Activated CD4-positive, alpha-beta T cell treated with anti-CD3 and anti-CD28 coated beads, Interleukin-2, amount 10 ng/mL, durations not matched to agents 7 days and 5 days (primary cell): ENCODE results near the gene LRRC23. TPM values are rescaled to one million over a fixed set of nuclear protein-coding genes. Genes with fewer than 3 reads are reported as not detected.
"Not testable (repeated sequence)": the region's sequence is repeated elsewhere in the genome, so short reads cannot be mapped to it uniquely, and the experiment has no call there.

Experiments used
- CTCF ChIA-PET: fragments of 350-600 bp; sonication (Branson Sonifier 250); formaldehyde crosslinking; loops from one replicate; lab custom pipeline; 2021; ENCODE audit warnings: antibody characterized with exemption; lab: Charles Lee
- POLR2A ChIA-PET: fragments of 350-600 bp; sonication (Branson Sonifier 250); formaldehyde crosslinking; loops from one replicate; lab custom pipeline; 2021; ENCODE audit warnings: antibody characterized with exemption; lab: Charles Lee
- DNase-seq: peaks from one replicate; pipeline ENCODE4 v3.0.0-alpha.2; 2020
- H3K27ac Mint-ChIP-seq: one replicate; pipeline ENCODE4 v1.8.0; 2021; ENCODE audit warnings: mild to moderate bottlenecking, moderate library complexity, mixed read lengths
- H3K27me3 Mint-ChIP-seq: one replicate; pipeline ENCODE4 v1.8.0; 2021; ENCODE audit warnings: mixed read lengths
- H3K36me3 Mint-ChIP-seq: one replicate; pipeline ENCODE4 v1.8.0; 2021; ENCODE audit warnings: low read depth, mixed read lengths
- H3K4me1 Mint-ChIP-seq: one replicate; pipeline ENCODE4 v1.8.0; 2021; ENCODE audit warnings: mixed read lengths
- H3K4me3 Mint-ChIP-seq: one replicate; pipeline ENCODE4 v1.8.0; 2021; ENCODE audit warnings: mild to moderate bottlenecking, moderate library complexity, mixed read lengths
- H3K9me3 Mint-ChIP-seq: one replicate; pipeline ENCODE4 v1.8.0; 2021; ENCODE audit warnings: mixed read lengths
- total RNA-seq, 2 experiments: library from RNA; stranded (reverse); gene quantifications; one replicate each; pipeline ENCODE4 v1.2.3, GENCODE V29; 2021

Gene LRRC23
- total RNA-seq: 1 to 10 TPM; 4.4 to 5.2 TPM

- Mint-ChIP-seq H3K27me3 (no peaks in the 10 kb centered on the region), H3K36me3 (no peaks in the 10 kb centered on the region), H3K27ac (no peak within 1 kb of the TSS), H3K4me3 (no peak within 1 kb of the TSS), H3K9me3 (no peaks in the 10 kb centered on the region), H3K4me1 (peaks cover 11% of the 10 kb centered on the region)
- peak; percentile 99 for DNase-seq
- ChIA-PET POLR2A (no interaction called here), CTCF (interaction anchor here (1.1 to 5.6 kb wide), 5 partner anchors 13 to 35 kb away, joined by 5 to 31 read pairs (median 11); partner anchors contain the start of gene SPSB2)
Measured at GRCh38 chr12:6904280-6905276, at the start of gene LRRC23. Gene LRRC23, plus strand, starts transcription at chr12:6904822. Its CDS starts 812 bp downstream, at chr12:6905634.

GRCh38 chr12:6855322-6855721 is 49.3 kb upstream of the LRRC23 start:
- no peak overlapping the region for H3K27ac Mint-ChIP-seq
- peaks cover 24% of the 10 kb centered on the region for H3K4me1 Mint-ChIP-seq
- H3K9me3 Mint-ChIP-seq: no peaks in the 10 kb centered on the region
- ChIA-PET CTCF (interaction anchor here (0.9 to 6.2 kb wide), 5 partner anchors 11 to 235 kb away, joined by 3 to 67 read pairs (median 3); partner anchors contain the start of genes SPSB2 and TPI1), POLR2A (no interaction called here)
- no peak overlapping the region for H3K4me3 Mint-ChIP-seq
- no peaks in the 10 kb centered on the region for H3K27me3 Mint-ChIP-seq
- DNase-seq: no peak
- peaks cover 32% of the 10 kb centered on the region for H3K36me3 Mint-ChIP-seq

- no peak overlapping the region for H3K4me3 Mint-ChIP-seq
- peaks cover 54% of the 10 kb centered on the region for H3K36me3 Mint-ChIP-seq
- POLR2A ChIA-PET: no interaction called here
Measured at GRCh38 chr12:6858799-6859198, 45.8 kb upstream of the LRRC23 start.

DNA sequence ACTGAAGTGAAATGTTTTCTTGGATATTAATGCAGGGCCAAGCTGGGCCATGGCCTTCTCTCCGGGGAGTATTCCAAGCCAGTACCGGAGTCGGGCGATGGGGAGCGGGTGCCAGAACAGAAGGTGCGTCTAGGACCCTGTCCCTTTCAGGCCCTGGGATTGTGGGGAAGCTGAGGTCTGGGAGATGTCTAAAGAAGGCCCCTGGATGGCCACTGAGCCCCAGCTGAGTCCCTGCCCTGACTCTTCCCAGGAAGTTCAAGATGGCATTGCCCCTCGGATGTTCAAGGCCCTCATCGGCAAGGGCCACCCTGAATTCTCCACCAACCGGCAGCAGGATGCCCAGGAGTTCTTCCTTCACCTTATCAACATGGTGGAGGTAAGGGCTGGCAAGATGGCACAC is 44.5 kb upstream of the LRRC23 start:
- peaks cover 55% of the 10 kb centered on the region for H3K36me3 Mint-ChIP-seq

More at GRCh38 chr12:6858799-6859198, 45.8 kb upstream of the LRRC23 start:
- no peak overlapping the region for H3K27ac Mint-ChIP-seq
- no peaks in the 10 kb centered on the region for H3K27me3 Mint-ChIP-seq
- CTCF ChIA-PET: interaction anchor here (0.6 to 2.8 kb wide), 4 partner anchors 10 to 223 kb away, joined by 3 to 13 read pairs (median 8); partner anchors contain the start of gene SPSB2
- DNase-seq: no peak
- H3K9me3 Mint-ChIP-seq: no peaks in the 10 kb centered on the region
- peaks cover 9% of the 10 kb centered on the region for H3K4me1 Mint-ChIP-seq

DNA sequence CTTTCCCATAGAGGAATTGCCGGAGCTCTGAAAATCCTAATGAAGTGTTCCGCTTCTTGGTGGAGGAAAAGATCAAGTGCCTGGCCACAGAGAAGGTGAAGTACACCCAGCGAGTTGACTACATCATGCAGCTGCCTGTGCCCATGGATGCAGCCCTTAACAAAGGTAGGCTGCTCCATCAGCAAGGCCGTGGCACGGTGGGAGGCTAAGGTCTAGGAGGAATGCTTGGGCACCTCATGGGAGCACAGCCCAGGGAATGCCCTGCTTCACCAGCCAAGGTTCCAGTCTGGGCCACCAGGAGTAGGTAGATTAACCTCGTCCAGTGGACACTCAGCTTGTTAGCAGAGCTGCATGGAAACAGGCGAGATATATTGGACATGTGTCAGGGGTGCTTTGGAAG is 43.7 kb upstream of the LRRC23 start:
- no peak for DNase-seq
- peaks cover 60% of the 10 kb centered on the region for H3K36me3 Mint-ChIP-seq
- no peaks in the 10 kb centered on the region for H3K9me3 Mint-ChIP-seq
- no peaks in the 10 kb centered on the region for H3K4me1 Mint-ChIP-seq
- H3K27me3 Mint-ChIP-seq: no peaks in the 10 kb centered on the region
- CTCF ChIA-PET: interaction anchor here (1.2 to 1.4 kb wide), 2 partner anchors 9 to 30 kb away, joined by 3 to 8 read pairs; no protein-coding TSS in a partner anchor
- POLR2A ChIA-PET: interaction anchor here (1.1 kb wide), 1 partner anchor 8 kb away, joined by 3 read pairs; no protein-coding TSS in a partner anchor
- no peak overlapping the region for H3K4me3 Mint-ChIP-seq
- no peak overlapping the region for H3K27ac Mint-ChIP-seq

More for the DNA sequence above, 44.5 kb upstream of the LRRC23 start:
- DNase-seq: no peak
- POLR2A ChIA-PET: no interaction called here
- Mint-ChIP-seq H3K27ac (peak overlapping the region; percentile 66), H3K4me3 (no peak overlapping the region), H3K4me1 (no peaks in the 10 kb centered on the region), H3K27me3 (no peaks in the 10 kb centered on the region), H3K9me3 (no peaks in the 10 kb centered on the region)
- CTCF ChIA-PET: interaction anchor here (0.9 to 2.8 kb wide), 4 partner anchors 9 to 106 kb away, joined by 3 to 13 read pairs (median 6); partner anchors contain the start of gene SPSB2

- POLR2A ChIA-PET: interaction anchor here (1.1 kb wide), 1 partner anchor 9 kb away, joined by 3 read pairs; no protein-coding TSS in a partner anchor
- no peak overlapping the region for H3K4me3 Mint-ChIP-seq
- DNase-seq: no peak
- peaks cover 60% of the 10 kb centered on the region for H3K36me3 Mint-ChIP-seq
- H3K4me1 Mint-ChIP-seq: peaks cover 1% of the 10 kb centered on the region
- no peaks in the 10 kb centered on the region for H3K27me3 Mint-ChIP-seq
- H3K9me3 Mint-ChIP-seq: no peaks in the 10 kb centered on the region
- no peak overlapping the region for H3K27ac Mint-ChIP-seq
- CTCF ChIA-PET: interaction anchor here (0.6 to 1.4 kb wide), 4 partner anchors 9 to 29 kb away, joined by 3 to 8 read pairs (median 4); partner anchors contain the start of gene SPSB2
Measured at GRCh38 chr12:6861391-6861790, 43.2 kb upstream of the LRRC23 start.

DNA sequence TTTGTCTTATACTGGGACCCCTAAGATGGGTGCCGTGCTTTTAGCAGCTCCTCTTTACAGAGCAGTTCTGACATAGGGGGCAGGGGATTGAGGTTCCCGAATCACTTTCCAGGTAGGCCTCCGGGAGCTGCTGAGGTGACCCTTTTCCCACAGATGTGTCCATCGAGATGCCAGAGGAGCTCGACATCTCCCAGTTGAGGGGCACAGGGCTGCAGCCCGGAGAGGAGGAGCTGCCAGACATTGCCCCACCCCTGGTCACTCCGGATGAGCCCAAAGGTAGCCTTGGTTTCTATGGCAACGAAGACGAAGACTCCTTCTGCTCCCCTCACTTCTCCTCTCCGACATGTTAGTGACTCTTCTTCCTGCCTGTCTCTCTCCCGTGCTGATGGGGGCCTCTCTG is 41.6 kb upstream of the LRRC23 start:
- Mint-ChIP-seq H3K36me3 (peaks cover 51% of the 10 kb centered on the region), H3K4me1 (peaks cover 10% of the 10 kb centered on the region), H3K27ac (no peak overlapping the region), H3K9me3 (no peaks in the 10 kb centered on the region), H3K4me3 (no peak overlapping the region), H3K27me3 (no peaks in the 10 kb centered on the region)
- DNase-seq: no peak
- ChIA-PET CTCF (interaction anchor here (3.3 to 7.8 kb wide), 2 partner anchors 10 kb away, joined by 16 to 67 read pairs; partner anchors contain the start of genes CDCA3, SPSB2 and USP5), POLR2A (no interaction called here)

GRCh38 chr12:6863586-6864321 is 40.9 kb upstream of the LRRC23 start:
- H3K27me3 Mint-ChIP-seq: no peaks in the 10 kb centered on the region
- POLR2A ChIA-PET: no interaction called here
- H3K4me3 Mint-ChIP-seq: no peak overlapping the region
- H3K4me1 Mint-ChIP-seq: peaks cover 17% of the 10 kb centered on the region
- H3K9me3 Mint-ChIP-seq: no peaks in the 10 kb centered on the region
- CTCF ChIA-PET: interaction anchor here (1.0 to 7.8 kb wide), 5 partner anchors 10 to 246 kb away, joined by 3 to 67 read pairs (median 13); partner anchors contain the start of genes C1RL, CDCA3, SPSB2 and USP5
- no peak for DNase-seq
- no peak overlapping the region for H3K27ac Mint-ChIP-seq
- H3K36me3 Mint-ChIP-seq: peaks cover 56% of the 10 kb centered on the region

DNA sequence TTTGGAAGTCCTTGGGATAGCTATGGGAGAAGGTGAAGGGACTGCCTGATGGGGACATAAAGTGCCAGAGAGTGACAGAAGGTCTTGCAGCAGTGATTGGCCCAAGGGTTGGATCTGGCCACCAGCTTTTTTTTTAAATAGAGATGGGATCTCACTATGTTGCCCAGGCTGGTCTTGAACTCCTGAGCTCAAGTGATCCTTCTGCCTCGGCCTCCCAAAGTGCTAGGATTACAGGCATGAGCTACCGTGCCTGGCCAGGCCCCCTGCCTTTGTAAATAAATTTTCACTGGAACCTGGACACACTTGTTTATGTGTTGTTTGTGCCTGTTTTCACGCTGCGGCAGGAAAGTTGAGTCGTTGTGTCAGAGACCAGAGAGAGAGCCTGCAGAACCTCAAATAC is 39.3 kb upstream of the LRRC23 start:
- H3K27ac Mint-ChIP-seq, H3K4me3 Mint-ChIP-seq, DNase-seq, H3K27me3 Mint-ChIP-seq, H3K9me3 Mint-ChIP-seq, POLR2A ChIA-PET: not testable (repeated sequence)
- Mint-ChIP-seq H3K4me1 (peaks cover 32% of the 10 kb centered on the region), H3K36me3 (peaks cover 68% of the 10 kb centered on the region)
- CTCF ChIA-PET: interaction anchor here (0.9 to 7.8 kb wide), 6 partner anchors 8 to 243 kb away, joined by 3 to 67 read pairs (median 9); partner anchors contain the start of genes CDCA3, SPSB2 and USP5

- no peak for DNase-seq
- ChIA-PET POLR2A (interaction anchor here (1.0 to 2.3 kb wide), 2 partner anchors 14 to 77 kb away, joined by 3 to 14 read pairs; partner anchors contain the start of genes C12orf57, CDCA3, RNU7-1 and USP5), CTCF (interaction anchor here (0.6 to 7.8 kb wide), 7 partner anchors 13 to 243 kb away, joined by 3 to 67 read pairs (median 4); partner anchors contain the start of genes CDCA3 and USP5)
- H3K27ac Mint-ChIP-seq: no peak overlapping the region
- H3K36me3 Mint-ChIP-seq: peaks cover 69% of the 10 kb centered on the region
- no peaks in the 10 kb centered on the region for H3K27me3 Mint-ChIP-seq
- H3K4me1 Mint-ChIP-seq: peaks cover 43% of the 10 kb centered on the region
- H3K4me3 Mint-ChIP-seq: peak overlapping the region; percentile 92
- no peaks in the 10 kb centered on the region for H3K9me3 Mint-ChIP-seq
Measured at GRCh38 chr12:6866163-6866919, 38.3 kb upstream of the LRRC23 start.

DNA sequence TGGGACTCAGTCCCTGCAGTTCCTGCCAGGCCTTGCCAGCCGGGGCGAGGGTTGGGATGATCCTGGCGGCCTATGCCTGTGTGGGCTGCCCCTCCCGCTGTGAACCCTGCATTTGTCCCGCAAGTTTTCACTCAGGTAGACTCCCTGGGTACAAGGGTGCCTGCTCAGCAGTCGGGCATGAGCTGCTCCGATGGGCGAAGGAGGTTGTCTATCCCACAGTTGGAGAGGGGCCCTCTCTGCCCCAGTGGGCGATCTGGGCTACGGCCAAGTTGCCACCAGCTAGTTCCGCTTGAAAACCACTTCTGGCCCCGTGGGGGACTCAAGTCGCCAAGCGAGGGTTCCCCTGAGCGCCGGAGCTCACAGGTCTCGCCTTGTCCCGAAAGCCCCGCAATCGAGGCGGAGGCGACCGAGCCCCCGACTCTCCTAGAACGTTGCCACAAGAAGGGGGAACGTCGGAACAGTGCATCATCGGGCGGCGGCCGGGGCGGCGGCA is 37.7 kb upstream of the LRRC23 start:
- H3K9me3 Mint-ChIP-seq: no peaks in the 10 kb centered on the region
- H3K27ac Mint-ChIP-seq: peak overlapping the region; percentile 95
- POLR2A ChIA-PET: interaction anchor here (1.0 to 2.3 kb wide), 3 partner anchors 13 to 77 kb away, joined by 3 to 14 read pairs (median 3); partner anchors contain the start of genes C12orf57, CDCA3, RNU7-1 and USP5
- peaks cover 69% of the 10 kb centered on the region for H3K36me3 Mint-ChIP-seq
- CTCF ChIA-PET: interaction anchor here (0.6 to 7.8 kb wide), 9 partner anchors 14 to 975 kb away, joined by 3 to 67 read pairs (median 4); partner anchors contain the start of genes CDCA3 and USP5
- no peaks in the 10 kb centered on the region for H3K27me3 Mint-ChIP-seq
- no peak for DNase-seq
- peaks cover 49% of the 10 kb centered on the region for H3K4me1 Mint-ChIP-seq
- H3K4me3 Mint-ChIP-seq: peak overlapping the region; percentile 92
